WTC11 (cell line): ENCODE data around the gene UPP1.

Experiments
- ATF1 ChIP-seq: sonication (generic); formaldehyde crosslinking; IDR thresholded peaks from 2 replicates; pipeline ENCODE4 v1.8.1; 2023; ENCODE audit warnings: mild to moderate bottlenecking, moderate library complexity, missing genetic modification reagents
- ELF4 ChIP-seq: sonication (generic); formaldehyde crosslinking; IDR thresholded peaks from 2 replicates; pipeline ENCODE4 v1.8.1; 2022; ENCODE audit warnings: low read depth, mild to moderate bottlenecking, moderate library complexity, missing genetic modification reagents
- GRHL2 ChIP-seq: fragments of 250-450 bp; sonication (Bioruptor Pico); IDR thresholded peaks from 2 replicates; pipeline ENCODE4 v1.8.0; 2022; ENCODE audit warnings: mild to moderate bottlenecking, moderate library complexity; ENCODE audit not compliant: insufficient replicate concordance, severe bottlenecking
- SP1 ChIP-seq: sonication (generic); formaldehyde crosslinking; conservative IDR thresholded peaks from 2 replicates; pipeline ENCODE4 v1.8.1; 2022; ENCODE audit warnings: missing genetic modification reagents
- ZNF138 ChIP-seq: sonication (generic); formaldehyde crosslinking; conservative IDR thresholded peaks from 2 replicates; pipeline ENCODE4 v1.8.1; 2022; ENCODE audit warnings: mild to moderate bottlenecking, moderate library complexity, missing genetic modification reagents
- ZNF263 ChIP-seq: sonication (generic); formaldehyde crosslinking; IDR thresholded peaks from 2 replicates; pipeline ENCODE4 v1.8.1; 2022; ENCODE audit warnings: low read depth, mild to moderate bottlenecking, moderate library complexity, missing genetic modification reagents
- ZNF416 ChIP-seq: fragments of 250-450 bp; sonication (Bioruptor Pico); IDR thresholded peaks from 2 replicates; pipeline ENCODE4 v1.9.0; 2021; ENCODE audit warnings: mild to moderate bottlenecking, inconsistent platforms
- TF ChIP-seq, protein P1 (sequence below): sonication (generic); formaldehyde crosslinking; IDR thresholded peaks from 2 replicates; pipeline ENCODE4 v1.8.0; 2022; ENCODE audit warnings: mild to moderate bottlenecking, missing genetic modification reagents
- TF ChIP-seq, protein P2 (sequence below): fragments of 200-600 bp; IDR thresholded peaks from 2 replicates; pipeline ENCODE4 v1.8.0; 2022; ENCODE audit warnings: antibody characterized with exemption
- TF ChIP-seq, protein P3 (sequence below): sonication (generic); formaldehyde crosslinking; IDR thresholded peaks from 2 replicates; pipeline ENCODE4 v1.8.1; 2022; ENCODE audit warnings: mild to moderate bottlenecking, moderate library complexity, missing genetic modification reagents
- TF ChIP-seq, protein P4 (sequence below): sonication (generic); formaldehyde crosslinking; conservative IDR thresholded peaks from 2 replicates; pipeline ENCODE4 v1.8.1; 2022; ENCODE audit warnings: mild to moderate bottlenecking, missing genetic modification reagents
- TF ChIP-seq, protein P5 (sequence below): fragments of 250-450 bp; sonication (Bioruptor Pico); IDR thresholded peaks from 2 replicates; pipeline ENCODE4 v1.9.0; 2021; ENCODE audit warnings: mild to moderate bottlenecking
- TF ChIP-seq, protein P6 (sequence below): sonication (generic); formaldehyde crosslinking; IDR thresholded peaks from 2 replicates; pipeline ENCODE4 v1.8.1; 2022; ENCODE audit warnings: low read depth, missing genetic modification reagents, borderline replicate concordance

DNA sequence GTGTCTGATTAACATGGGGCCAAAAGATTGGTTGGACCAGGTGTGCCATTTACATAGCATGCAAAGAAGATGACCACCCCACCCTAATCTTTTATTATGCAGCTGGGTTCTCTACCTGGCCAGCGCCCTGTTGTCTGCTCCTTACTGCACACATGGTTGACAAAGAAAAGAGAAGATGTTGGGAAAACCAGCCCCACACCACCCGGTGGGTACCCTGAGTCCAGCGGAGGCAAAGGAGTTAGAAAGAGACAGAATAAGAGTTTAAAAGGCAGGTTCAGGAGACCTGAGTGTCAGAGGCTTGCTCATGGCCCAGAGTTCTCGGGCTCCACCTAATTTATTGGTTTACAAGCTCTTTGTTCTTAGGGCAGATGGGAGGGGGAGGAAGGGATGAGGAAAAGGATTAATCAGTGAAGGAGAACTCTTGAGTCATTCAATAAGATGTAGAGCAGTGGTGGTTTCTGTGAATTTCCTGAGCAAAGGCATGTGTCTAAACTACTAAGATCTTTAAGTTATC lies 58.1 kb downstream of the UPP1 start:
- TF ChIP-seq, protein P1, sequence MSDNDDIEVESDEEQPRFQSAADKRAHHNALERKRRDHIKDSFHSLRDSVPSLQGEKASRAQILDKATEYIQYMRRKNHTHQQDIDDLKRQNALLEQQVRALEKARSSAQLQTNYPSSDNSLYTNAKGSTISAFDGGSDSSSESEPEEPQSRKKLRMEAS (CRISPR knock-in tag): no peak
- no peak for TF ChIP-seq GRHL2 (CRISPR knock-in tag)
- no peak for TF ChIP-seq ZNF416 (CRISPR knock-in tag)
- TF ChIP-seq, protein P2, sequence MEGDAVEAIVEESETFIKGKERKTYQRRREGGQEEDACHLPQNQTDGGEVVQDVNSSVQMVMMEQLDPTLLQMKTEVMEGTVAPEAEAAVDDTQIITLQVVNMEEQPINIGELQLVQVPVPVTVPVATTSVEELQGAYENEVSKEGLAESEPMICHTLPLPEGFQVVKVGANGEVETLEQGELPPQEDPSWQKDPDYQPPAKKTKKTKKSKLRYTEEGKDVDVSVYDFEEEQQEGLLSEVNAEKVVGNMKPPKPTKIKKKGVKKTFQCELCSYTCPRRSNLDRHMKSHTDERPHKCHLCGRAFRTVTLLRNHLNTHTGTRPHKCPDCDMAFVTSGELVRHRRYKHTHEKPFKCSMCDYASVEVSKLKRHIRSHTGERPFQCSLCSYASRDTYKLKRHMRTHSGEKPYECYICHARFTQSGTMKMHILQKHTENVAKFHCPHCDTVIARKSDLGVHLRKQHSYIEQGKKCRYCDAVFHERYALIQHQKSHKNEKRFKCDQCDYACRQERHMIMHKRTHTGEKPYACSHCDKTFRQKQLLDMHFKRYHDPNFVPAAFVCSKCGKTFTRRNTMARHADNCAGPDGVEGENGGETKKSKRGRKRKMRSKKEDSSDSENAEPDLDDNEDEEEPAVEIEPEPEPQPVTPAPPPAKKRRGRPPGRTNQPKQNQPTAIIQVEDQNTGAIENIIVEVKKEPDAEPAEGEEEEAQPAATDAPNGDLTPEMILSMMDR: no peak
- no peak for TF ChIP-seq ZNF263 (CRISPR knock-in tag)
- TF ChIP-seq, protein P3, sequence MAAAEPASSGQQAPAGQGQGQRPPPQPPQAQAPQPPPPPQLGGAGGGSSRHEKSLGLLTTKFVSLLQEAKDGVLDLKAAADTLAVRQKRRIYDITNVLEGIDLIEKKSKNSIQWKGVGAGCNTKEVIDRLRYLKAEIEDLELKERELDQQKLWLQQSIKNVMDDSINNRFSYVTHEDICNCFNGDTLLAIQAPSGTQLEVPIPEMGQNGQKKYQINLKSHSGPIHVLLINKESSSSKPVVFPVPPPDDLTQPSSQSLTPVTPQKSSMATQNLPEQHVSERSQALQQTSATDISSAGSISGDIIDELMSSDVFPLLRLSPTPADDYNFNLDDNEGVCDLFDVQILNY (CRISPR knock-in tag): no peak
- TF ChIP-seq, protein P4, sequence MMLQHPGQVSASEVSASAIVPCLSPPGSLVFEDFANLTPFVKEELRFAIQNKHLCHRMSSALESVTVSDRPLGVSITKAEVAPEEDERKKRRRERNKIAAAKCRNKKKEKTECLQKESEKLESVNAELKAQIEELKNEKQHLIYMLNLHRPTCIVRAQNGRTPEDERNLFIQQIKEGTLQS (CRISPR knock-in tag): no peak
- TF ChIP-seq ELF4 (CRISPR knock-in tag): no peak
- no peak for TF ChIP-seq SP1 (CRISPR knock-in tag)
- TF ChIP-seq, protein P5, sequence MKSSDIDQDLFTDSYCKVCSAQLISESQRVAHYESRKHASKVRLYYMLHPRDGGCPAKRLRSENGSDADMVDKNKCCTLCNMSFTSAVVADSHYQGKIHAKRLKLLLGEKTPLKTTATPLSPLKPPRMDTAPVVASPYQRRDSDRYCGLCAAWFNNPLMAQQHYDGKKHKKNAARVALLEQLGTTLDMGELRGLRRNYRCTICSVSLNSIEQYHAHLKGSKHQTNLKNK (CRISPR knock-in tag): no peak
- no peak for TF ChIP-seq ZNF138 (CRISPR knock-in tag)
- TF ChIP-seq, protein P6, sequence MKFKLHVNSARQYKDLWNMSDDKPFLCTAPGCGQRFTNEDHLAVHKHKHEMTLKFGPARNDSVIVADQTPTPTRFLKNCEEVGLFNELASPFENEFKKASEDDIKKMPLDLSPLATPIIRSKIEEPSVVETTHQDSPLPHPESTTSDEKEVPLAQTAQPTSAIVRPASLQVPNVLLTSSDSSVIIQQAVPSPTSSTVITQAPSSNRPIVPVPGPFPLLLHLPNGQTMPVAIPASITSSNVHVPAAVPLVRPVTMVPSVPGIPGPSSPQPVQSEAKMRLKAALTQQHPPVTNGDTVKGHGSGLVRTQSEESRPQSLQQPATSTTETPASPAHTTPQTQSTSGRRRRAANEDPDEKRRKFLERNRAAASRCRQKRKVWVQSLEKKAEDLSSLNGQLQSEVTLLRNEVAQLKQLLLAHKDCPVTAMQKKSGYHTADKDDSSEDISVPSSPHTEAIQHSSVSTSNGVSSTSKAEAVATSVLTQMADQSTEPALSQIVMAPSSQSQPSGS (CRISPR knock-in tag): no peak
- no peak for TF ChIP-seq ATF1 (CRISPR knock-in tag)
